AG08396 (cell line): ENCODE results near the gene LZTR1.
"Not testable (repeated sequence)": the region's sequence is repeated elsewhere in the genome, so short reads cannot be mapped to it uniquely, and the experiment has no call there.

Experiments used
- DNase-seq: peaks from one replicate; pipeline ENCODE4 v3.0.0; 2012; ENCODE audit warnings: low spot score, mixed read lengths

The LZTR1 gene

GRCh38 chr22:20981787-20982562 is at the start of gene LZTR1:
TSS of gene LZTR1 (plus strand) at chr22:20982297. CDS start at chr22:20982372, 75 bp downstream.
- DNase-seq, result peak; percentile 94

- no peak for DNase-seq
Measured at GRCh38 chr22:20933910-20934309, 48.2 kb upstream of the LZTR1 start.

- not testable (repeated sequence) for DNase-seq
Measured at GRCh38 chr22:20935049-20935448, 47.0 kb upstream of the LZTR1 start.

- DNase-seq, result not testable (repeated sequence)
Measured at GRCh38 chr22:20935780-20936539, 46.1 kb upstream of the LZTR1 start.

- DNase-seq, result no peak
Measured at GRCh38 chr22:20937031-20937793, 44.9 kb upstream of the LZTR1 start.

GRCh38 chr22:20937794-20938671 is 44.1 kb upstream of the LZTR1 start:
- DNase-seq, result no peak

- not testable (repeated sequence) for DNase-seq
Measured at GRCh38 chr22:20939457-20940185, 42.5 kb upstream of the LZTR1 start.

- no peak for DNase-seq
Measured at GRCh38 chr22:20940186-20940651, 41.9 kb upstream of the LZTR1 start.

GRCh38 chr22:20940904-20941385 is 41.2 kb upstream of the LZTR1 start:
- no peak for DNase-seq

- not testable (repeated sequence) for DNase-seq
Measured at GRCh38 chr22:20942203-20942902, 39.7 kb upstream of the LZTR1 start.

- no peak for DNase-seq
Measured at GRCh38 chr22:20943104-20943933, 38.8 kb upstream of the LZTR1 start.

GRCh38 chr22:20944042-20944441 is 38.1 kb upstream of the LZTR1 start:
- no peak for DNase-seq

- no peak for DNase-seq
Measured at GRCh38 chr22:20945578-20945934, 36.5 kb upstream of the LZTR1 start.

- no peak for DNase-seq
Measured at GRCh38 chr22:20946080-20946986, 35.8 kb upstream of the LZTR1 start.

- DNase-seq, result no peak
Measured at GRCh38 chr22:20946991-20947390, 35.1 kb upstream of the LZTR1 start.

- no peak for DNase-seq
Measured at GRCh38 chr22:20948450-20948849, 33.6 kb upstream of the LZTR1 start.

GRCh38 chr22:20948989-20949388 is 33.1 kb upstream of the LZTR1 start:
- DNase-seq, result no peak

GRCh38 chr22:20949698-20950183 is 32.4 kb upstream of the LZTR1 start:
- DNase-seq, result no peak
